ENCODE measurements around the gene NKAIN2. TPM values are rescaled to one million over a fixed set of nuclear protein-coding genes. Genes with fewer than 3 reads are reported as not detected.

NKAIN2 gene
- total RNA-seq, 1 experiment from 2014 or later, result not detected

DNA sequence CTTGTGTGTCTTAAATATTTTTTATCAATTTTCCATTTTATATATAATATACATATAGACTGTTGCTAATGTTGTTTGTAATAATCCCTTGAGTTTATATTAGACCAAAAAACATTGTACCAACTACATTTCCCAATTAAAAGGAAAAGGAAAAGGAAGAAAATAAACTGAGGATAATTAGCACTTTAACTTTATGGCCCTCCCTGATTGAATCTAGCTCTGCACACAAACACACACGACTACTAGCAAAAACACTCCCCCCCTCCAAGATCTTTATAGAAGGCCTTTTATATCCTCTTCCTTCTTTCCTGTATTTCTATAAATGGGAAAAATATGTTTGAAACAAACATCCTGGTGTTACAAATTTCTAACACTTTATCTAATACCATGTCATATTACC lies 276.8 kb downstream of the NKAIN2 start:
- Histone ChIP-seq H3K27ac (ENCODE audit: low read depth, low read length) (no peak overlapping the region), H3K9me2 (ENCODE audit: insufficient read depth) (no peaks in the 10 kb centered on the region), H3K4me1 (ENCODE audit: control insufficient read depth in 1 of 2, insufficient read depth in 2 of 2, low read length in 2 of 2) (no peaks in the 10 kb centered on the region), H3K27me3 (ENCODE audit: insufficient read depth, low read length) (peaks cover 20% of the 10 kb centered on the region; the same call in 1 of the 2 replicates), H3K9ac (ENCODE audit: low read length) (no peak overlapping the region), H3K4me3 (replicated peaks in 1 of 2; ENCODE audit: low read depth in 1 of 2, low read length in 2 of 2) (no peak overlapping the region), H4K20me1 (ENCODE audit: insufficient read depth) (0 out of 2 replicates have a peak, but pooled peaks cover 4% of the 10 kb centered on the region), H3K79me2 (ENCODE audit: insufficient read depth, low read length) (no peaks in the 10 kb centered on the region), H3K4me2 (ENCODE audit: low read length) (no peak overlapping the region), H2AFZ (ENCODE audit: low read depth, low read length, poor library complexity, severe bottlenecking) (no peak overlapping the region), H3K9me3 (ENCODE audit: control insufficient read depth in 1 of 2, insufficient read depth in 1 of 2, low read depth in 1 of 2, low read length in 2 of 2) (no peaks in the 10 kb centered on the region), H3K36me3 (ENCODE audit: control insufficient read depth in 1 of 2, insufficient read depth in 2 of 2, low read length in 2 of 2) (no peaks in the 10 kb centered on the region)
- ATAC-seq (no peak), DNase-seq (ENCODE audit: low read depth, low spot score) (no peak)
- no TSS peak for BruUV-seq (replicated peaks)
- TF ChIP-seq, protein P1, sequence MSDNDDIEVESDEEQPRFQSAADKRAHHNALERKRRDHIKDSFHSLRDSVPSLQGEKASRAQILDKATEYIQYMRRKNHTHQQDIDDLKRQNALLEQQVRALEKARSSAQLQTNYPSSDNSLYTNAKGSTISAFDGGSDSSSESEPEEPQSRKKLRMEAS (IDR thresholded peaks at IDR 0.05), result no peak
- TF ChIP-seq CEBPB (IDR thresholded peaks at IDR 0.05; ENCODE audit: low read depth), result no peak
- no peak for TF ChIP-seq ZNF274 (IDR thresholded peaks at IDR 0.05; ENCODE audit: low read depth, low read length)
- no peak for TF ChIP-seq ZFX (IDR thresholded peaks at IDR 0.05)
- RAD21 ChIA-PET (ENCODE audit: low non-redundant PET in 1 of 2, low total read pairs in 2 of 2, uncharacterized antibody in 2 of 2, unreplicated experiment in 2 of 2), result no interaction called here
- intact Hi-C loops (cut with micrococcal nuclease), result loop anchor here (1.0 kb wide), 1 partner anchor 223 kb away; no protein-coding TSS in a partner anchor
- POLR2A ChIA-PET, result no interaction called here
- CTCF ChIA-PET, result no interaction called here

DNA sequence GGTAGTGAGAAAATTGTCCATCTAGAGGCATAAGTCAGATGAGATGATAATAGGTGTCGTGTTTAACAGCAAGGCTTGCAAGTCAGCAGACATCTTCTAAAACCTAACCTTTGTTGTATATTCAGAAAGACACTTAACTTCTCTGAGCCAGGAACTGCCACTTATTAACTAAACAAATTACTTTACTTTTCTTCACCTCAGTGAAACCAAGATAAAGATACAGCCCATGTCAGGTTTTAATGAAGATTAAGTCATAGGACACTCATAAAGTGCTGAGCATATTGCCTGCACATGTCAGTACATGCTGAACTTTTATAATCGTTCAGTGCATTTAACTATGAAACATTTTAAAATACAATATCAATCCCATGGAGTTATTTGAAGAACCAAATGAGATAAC lies 286.8 kb downstream of the NKAIN2 start:
- H3K4me3 ChIP-seq (replicated peaks in 1 of 2; ENCODE audit: low read depth in 1 of 2, low read length in 2 of 2), result no peak overlapping the region
- no TSS peak for BruUV-seq (replicated peaks)
- ATAC-seq (no peak), DNase-seq (ENCODE audit: low read depth, low spot score) (no peak)
- POLR2A ChIA-PET, result no interaction called here
- CTCF ChIA-PET, result no interaction called here
- no peak overlapping the region for H2AFZ ChIP-seq (ENCODE audit: low read depth, low read length, poor library complexity, severe bottlenecking)
- intact Hi-C loops (cut with micrococcal nuclease), result no loop called here
- no peaks in the 10 kb centered on the region for H3K79me2 ChIP-seq (ENCODE audit: insufficient read depth, low read length)
- no peak overlapping the region for H3K4me2 ChIP-seq (ENCODE audit: low read length)
- H3K9me2 ChIP-seq (ENCODE audit: insufficient read depth), result no peaks in the 10 kb centered on the region
- H3K4me1 ChIP-seq (ENCODE audit: control insufficient read depth in 1 of 2, insufficient read depth in 2 of 2, low read length in 2 of 2), result no peaks in the 10 kb centered on the region
- no peak overlapping the region for H3K9ac ChIP-seq (ENCODE audit: low read length)
- H3K27me3 ChIP-seq (ENCODE audit: insufficient read depth, low read length), result peaks cover 21% of the 10 kb centered on the region; the same call in 1 of the 2 replicates
- TF ChIP-seq EZH2 (IDR thresholded peaks at IDR 0.05), result no peak
- no peak for TF ChIP-seq ZFX (IDR thresholded peaks at IDR 0.05)
- no peak for TF ChIP-seq YY1 (IDR thresholded peaks at IDR 0.05; ENCODE audit: extremely low read depth, insufficient replicate concordance, low read depth, low read length)
- TF ChIP-seq RAD21 (IDR thresholded peaks at IDR 0.05; ENCODE audit: low read depth), result no peak
- TF ChIP-seq FOSL1 (IDR thresholded peaks at IDR 0.05; ENCODE audit: low read depth), result no peak
- TF ChIP-seq, protein P2, sequence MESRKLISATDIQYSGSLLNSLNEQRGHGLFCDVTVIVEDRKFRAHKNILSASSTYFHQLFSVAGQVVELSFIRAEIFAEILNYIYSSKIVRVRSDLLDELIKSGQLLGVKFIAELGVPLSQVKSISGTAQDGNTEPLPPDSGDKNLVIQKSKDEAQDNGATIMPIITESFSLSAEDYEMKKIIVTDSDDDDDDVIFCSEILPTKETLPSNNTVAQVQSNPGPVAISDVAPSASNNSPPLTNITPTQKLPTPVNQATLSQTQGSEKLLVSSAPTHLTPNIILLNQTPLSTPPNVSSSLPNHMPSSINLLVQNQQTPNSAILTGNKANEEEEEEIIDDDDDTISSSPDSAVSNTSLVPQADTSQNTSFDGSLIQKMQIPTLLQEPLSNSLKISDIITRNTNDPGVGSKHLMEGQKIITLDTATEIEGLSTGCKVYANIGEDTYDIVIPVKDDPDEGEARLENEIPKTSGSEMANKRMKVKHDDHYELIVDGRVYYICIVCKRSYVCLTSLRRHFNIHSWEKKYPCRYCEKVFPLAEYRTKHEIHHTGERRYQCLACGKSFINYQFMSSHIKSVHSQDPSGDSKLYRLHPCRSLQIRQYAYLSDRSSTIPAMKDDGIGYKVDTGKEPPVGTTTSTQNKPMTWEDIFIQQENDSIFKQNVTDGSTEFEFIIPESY (IDR thresholded peaks at IDR 0.05; ENCODE audit: extremely low read depth, insufficient replicate concordance, low read length), result no peak
- TF ChIP-seq CEBPB (IDR thresholded peaks at IDR 0.05; ENCODE audit: low read depth), result no peak
- TF ChIP-seq, protein P3, sequence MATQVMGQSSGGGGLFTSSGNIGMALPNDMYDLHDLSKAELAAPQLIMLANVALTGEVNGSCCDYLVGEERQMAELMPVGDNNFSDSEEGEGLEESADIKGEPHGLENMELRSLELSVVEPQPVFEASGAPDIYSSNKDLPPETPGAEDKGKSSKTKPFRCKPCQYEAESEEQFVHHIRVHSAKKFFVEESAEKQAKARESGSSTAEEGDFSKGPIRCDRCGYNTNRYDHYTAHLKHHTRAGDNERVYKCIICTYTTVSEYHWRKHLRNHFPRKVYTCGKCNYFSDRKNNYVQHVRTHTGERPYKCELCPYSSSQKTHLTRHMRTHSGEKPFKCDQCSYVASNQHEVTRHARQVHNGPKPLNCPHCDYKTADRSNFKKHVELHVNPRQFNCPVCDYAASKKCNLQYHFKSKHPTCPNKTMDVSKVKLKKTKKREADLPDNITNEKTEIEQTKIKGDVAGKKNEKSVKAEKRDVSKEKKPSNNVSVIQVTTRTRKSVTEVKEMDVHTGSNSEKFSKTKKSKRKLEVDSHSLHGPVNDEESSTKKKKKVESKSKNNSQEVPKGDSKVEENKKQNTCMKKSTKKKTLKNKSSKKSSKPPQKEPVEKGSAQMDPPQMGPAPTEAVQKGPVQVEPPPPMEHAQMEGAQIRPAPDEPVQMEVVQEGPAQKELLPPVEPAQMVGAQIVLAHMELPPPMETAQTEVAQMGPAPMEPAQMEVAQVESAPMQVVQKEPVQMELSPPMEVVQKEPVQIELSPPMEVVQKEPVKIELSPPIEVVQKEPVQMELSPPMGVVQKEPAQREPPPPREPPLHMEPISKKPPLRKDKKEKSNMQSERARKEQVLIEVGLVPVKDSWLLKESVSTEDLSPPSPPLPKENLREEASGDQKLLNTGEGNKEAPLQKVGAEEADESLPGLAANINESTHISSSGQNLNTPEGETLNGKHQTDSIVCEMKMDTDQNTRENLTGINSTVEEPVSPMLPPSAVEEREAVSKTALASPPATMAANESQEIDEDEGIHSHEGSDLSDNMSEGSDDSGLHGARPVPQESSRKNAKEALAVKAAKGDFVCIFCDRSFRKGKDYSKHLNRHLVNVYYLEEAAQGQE (IDR thresholded peaks at IDR 0.05; ENCODE audit: low read depth), result no peak
- TF ChIP-seq SP1 (IDR thresholded peaks at IDR 0.05; ENCODE audit: low read depth), result no peak
- TF ChIP-seq JUND (IDR thresholded peaks at IDR 0.05), result no peak
- no peak for TF ChIP-seq ELF1 (IDR thresholded peaks at IDR 0.05; ENCODE audit: borderline replicate concordance, low read depth)
- no peak for TF ChIP-seq EZH2phosphoT487 (IDR thresholded peaks at IDR 0.05; ENCODE audit: borderline replicate concordance)
- TF ChIP-seq, protein P4, sequence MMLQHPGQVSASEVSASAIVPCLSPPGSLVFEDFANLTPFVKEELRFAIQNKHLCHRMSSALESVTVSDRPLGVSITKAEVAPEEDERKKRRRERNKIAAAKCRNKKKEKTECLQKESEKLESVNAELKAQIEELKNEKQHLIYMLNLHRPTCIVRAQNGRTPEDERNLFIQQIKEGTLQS (IDR thresholded peaks at IDR 0.05), result no peak
- H3K27ac ChIP-seq (ENCODE audit: low read depth, low read length), result no peak overlapping the region
- no peaks in the 10 kb centered on the region for H3K36me3 ChIP-seq (ENCODE audit: control insufficient read depth in 1 of 2, insufficient read depth in 2 of 2, low read length in 2 of 2)
- no peaks in the 10 kb centered on the region for H3K9me3 ChIP-seq (ENCODE audit: control insufficient read depth in 1 of 2, insufficient read depth in 1 of 2, low read depth in 1 of 2, low read length in 2 of 2)
- RAD21 ChIA-PET (ENCODE audit: low non-redundant PET in 1 of 2, low total read pairs in 2 of 2, uncharacterized antibody in 2 of 2, unreplicated experiment in 2 of 2), result no interaction called here
- no peaks in the 10 kb centered on the region for H4K20me1 ChIP-seq (ENCODE audit: insufficient read depth)
